ENCODE data around the gene RPS4Y1.
"Not testable (repeated sequence)": the region's sequence is repeated elsewhere in the genome, so short reads cannot be mapped to it uniquely, and the experiment has no call there.

RPS4Y1 gene

DNA sequence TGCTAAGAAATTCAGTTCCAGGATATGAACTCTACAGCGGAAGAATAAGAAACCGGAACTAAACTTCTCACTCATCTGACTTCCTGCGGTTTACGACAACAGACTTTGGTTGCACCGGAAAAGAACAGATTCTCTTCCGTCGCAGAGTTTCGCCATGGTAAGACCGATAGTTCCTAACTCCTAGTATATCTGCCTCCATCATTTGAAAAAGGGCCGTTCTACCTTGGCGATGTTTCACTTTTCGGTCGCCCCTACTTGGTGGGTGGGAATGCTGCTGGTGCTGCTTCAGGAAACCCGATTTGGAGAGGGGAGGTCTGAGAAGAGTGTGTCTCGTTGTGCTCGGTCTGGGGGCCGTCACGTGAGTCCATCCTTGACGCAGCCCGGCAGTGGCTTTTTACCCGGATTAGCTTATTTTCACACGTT, at the start of gene RPS4Y1:
Gene RPS4Y1, plus strand, starts transcription at position 132 of the 423 bp plus-strand sequence. Its CDS starts 23 bp downstream, at position 155.
- peak; percentile 50 for DNase-seq

DNA sequence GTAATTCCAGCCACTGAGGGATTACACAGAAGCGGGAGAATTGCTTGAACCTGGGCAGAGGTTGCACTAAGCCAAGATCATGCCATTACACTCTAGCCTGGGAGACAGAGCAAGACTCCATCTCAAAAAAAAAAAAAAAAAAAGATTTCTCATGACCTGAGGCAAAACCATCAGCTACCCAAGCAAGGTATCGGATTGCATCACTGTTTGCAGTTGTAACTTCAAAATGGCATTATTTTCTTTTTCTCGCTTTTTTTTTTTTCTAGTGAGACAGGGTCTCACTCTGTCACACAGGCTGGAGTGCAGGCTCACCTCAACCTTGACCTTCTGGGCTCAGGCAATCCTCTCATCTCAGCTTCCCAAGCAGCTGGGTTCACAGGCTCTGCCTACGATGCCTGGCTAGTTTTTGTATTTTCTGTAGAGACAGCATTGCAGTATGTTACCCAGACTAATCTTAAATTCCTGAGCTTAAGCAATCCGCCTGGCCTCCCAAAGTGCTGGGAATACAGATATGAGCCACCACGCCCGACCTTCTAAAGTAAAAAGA, 44.4 kb upstream of the RPS4Y1 start:
- DNase-seq, result no peak

DNA sequence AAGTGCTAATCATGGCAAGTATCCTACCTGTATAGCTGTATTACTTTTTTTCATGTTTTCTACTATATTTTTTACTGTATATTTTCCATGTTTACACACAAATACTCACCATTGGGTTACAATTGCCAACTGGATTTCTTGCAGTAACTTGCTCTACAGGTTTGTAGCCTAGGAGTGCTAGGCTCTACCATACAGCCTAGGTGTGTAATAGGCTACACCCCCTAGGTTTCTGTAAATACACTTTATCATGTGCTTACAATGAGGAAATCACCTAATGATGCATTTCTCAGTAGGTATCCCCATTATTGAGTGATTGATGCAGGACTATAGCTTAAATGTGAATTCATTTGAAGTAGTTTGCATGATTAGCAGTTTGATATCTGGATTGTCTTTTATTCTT, 43.4 kb upstream of the RPS4Y1 start:
- DNase-seq, result no peak

GRCh38 chrY:2800246-2800645, 41.2 kb upstream of the RPS4Y1 start:
- DNase-seq, result no peak

DNA sequence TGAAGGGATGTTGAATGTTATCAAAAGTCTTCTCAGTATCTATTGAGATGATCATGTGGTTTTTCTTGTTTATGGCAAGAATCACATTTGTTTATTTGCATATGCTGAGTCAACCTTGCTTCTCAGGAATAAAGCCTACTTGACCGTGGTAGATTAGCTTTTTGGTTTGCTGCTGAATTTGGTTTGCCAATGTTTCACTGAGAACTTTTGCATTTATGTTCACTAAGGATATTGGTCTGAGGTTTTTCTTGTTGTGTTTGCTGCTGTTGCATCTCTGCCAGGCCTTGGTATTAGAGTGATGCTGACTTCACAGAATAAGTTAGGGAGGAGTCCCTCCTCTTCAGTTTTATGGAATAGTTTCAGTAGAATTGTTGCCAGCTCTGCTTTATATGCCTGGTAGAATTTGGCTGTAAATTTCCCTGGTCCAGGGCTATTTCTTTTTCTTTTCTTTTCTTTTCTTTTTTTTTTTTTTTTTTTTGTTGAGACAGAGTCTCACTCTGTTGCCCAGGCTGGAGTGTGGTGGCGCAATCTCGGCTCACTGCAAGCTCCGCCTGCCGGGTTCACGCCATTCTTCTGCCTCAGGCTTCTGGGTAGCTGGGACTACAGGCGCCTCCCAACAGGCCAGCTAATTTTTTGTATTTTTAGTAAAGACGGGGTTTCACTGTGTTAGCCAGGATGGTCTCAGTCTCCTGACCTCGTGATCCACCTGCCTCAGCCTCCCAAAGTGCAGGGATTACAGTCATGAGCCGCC, 24.1 kb upstream of the RPS4Y1 start:
- DNase-seq, result not testable (repeated sequence)

- DNase-seq, result no peak
These were observed 16.9 kb upstream of the RPS4Y1 start for GRCh38 chrY:2824471-2824870.

- DNase-seq, result no peak
These were observed 12.9 kb upstream of the RPS4Y1 start for GRCh38 chrY:2828497-2828896.

DNA sequence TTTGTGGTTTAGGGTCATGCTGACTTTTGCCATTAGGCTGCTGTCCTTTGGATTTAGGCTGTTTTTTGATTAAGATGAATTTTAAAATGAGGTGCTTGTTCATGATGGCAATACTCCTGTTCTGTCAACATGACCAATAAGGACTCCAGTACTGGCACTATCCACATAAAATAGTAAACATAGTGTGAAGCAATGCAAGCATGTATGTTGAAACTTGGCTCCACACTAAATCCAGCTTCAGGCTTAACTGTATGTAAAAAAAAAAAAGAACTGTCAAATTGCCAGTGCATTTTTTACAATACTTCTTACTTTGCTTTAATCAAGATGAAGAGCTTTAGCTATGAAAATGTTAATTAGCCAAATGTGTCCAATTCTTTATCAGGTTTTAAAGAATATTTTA, 6.2 kb upstream of the RPS4Y1 start:
- no peak for DNase-seq

GRCh38 chrY:2837078-2837477, 4.3 kb upstream of the RPS4Y1 start:
- DNase-seq, result no peak

- DNase-seq, result no peak
These were observed 3.5 kb upstream of the RPS4Y1 start for GRCh38 chrY:2837932-2838331.

DNA sequence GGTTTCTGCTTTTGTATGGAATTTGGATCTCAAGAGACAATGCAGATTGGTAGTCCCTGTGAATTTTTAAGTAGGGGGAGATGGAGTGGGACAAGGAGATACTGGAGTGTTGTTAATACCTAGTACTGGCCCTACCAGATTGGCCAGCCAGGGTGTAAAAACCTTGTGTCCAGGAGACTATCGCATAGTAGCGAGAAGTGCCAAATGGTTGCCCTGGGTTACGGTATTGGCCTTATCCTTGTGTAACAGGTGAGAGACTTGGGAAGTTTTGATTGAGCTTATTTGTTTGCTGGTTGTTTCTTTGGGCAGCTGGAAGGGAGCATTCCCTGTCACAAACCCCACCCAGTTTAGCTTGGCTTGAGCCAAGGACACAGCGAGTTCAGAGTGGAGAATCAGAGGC, 5.4 kb downstream of the RPS4Y1 start:
- no peak for DNase-seq

DNA sequence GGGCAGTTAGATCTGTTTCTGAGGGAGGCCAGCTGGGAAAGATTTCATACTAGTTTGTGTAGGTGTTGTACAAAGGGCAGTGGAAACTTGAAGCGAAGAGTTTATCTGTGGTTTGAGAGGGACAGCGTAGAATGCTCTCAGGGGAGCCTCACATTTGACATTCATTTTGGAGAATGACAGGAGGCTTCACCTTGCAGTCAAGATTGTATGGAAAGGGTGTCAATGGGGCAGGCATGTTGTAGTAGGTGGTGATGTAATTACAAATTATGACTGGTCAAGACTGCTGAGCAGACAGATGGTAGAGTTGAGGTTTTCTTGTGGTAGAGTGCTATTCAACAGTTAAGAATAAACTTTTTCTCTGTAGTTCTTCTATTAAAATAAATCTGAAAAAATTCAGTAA, 7.0 kb downstream of the RPS4Y1 start:
- DNase-seq, result no peak

DNA sequence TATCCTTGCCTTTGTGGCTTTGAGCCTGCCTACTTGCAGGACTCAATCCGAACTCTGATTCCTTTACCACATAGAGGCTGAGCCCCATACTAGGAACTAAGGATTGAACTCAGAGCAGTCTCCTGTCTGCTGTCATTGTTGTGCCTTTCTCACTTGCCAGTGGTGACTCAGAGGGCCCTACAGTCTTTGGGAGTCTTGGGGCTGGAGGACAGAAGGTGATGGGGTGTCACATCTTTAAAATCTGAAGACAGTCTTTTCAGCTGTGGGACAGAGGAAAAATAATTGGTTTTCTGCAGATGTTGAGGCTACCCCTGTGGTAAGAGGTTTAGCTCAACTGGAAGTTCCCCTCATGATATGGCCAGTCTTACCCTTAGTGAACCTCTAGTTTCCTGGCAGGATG, 8.0 kb downstream of the RPS4Y1 start:
- no peak for DNase-seq

GRCh38 chrY:2854145-2854774, 12.9 kb downstream of the RPS4Y1 start:
- no peak for DNase-seq

DNA sequence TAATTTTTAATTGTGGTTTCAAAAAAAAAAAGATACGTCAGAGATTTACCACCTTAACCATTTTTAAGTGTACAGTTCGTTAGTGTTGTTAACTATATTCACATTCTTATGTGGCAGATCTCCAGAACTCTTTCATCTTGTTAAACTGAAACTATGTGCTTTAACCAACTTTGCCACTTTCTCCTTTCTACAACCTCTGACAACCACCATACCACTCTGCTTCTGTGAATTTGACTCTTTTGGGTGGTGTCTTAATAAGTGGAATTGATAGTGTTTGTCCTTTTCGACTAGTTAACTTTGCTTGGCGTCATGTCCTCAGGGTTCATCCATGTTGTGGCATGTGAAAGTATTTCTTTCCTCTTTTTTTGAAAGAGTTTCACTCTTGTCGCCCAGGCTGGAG, 15.7 kb downstream of the RPS4Y1 start:
- no peak for DNase-seq

DNA sequence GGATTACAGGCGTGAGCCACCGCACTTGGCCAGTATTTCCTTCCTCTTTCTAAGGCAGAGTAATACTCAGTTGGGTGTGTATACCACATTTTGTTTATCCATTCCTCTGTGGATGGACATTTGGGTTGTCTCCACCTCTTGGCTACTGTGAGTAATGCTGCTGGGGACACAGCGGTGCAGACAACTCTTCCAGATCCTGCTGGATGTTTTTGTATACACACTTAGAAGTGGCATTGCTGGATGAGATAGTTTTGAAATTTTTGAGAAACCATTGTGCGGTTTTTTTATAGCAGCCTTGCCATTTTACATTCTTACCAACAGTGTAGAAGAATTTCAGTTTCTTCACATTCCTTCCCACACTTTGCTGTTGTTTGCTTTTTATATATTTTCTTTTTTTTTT, 16.3 kb downstream of the RPS4Y1 start:
- DNase-seq, result no peak

DNA sequence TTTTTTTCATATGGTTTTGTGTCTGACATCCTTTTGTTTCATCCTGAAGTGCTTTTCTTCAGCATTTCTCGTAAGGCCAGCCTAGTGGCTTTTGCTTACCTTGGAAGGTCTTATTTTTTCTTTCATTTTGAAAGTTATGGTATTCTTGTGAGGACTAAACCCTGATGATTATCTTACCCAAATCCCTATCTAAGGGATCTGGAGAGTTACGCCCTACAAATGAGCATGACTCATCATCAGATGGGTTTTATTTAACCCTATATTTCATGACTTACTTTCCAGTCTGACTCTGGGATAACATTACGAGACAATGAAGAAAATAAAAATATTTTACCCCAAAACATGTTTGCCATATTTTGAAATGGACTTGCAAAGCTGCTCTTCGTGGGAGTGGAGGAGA, 18.4 kb downstream of the RPS4Y1 start:
- no peak for DNase-seq

GRCh38 chrY:2860511-2860910, 19.1 kb downstream of the RPS4Y1 start:
- DNase-seq, result no peak

GRCh38 chrY:2866581-2866980, 25.2 kb downstream of the RPS4Y1 start:
- no peak for DNase-seq

DNA sequence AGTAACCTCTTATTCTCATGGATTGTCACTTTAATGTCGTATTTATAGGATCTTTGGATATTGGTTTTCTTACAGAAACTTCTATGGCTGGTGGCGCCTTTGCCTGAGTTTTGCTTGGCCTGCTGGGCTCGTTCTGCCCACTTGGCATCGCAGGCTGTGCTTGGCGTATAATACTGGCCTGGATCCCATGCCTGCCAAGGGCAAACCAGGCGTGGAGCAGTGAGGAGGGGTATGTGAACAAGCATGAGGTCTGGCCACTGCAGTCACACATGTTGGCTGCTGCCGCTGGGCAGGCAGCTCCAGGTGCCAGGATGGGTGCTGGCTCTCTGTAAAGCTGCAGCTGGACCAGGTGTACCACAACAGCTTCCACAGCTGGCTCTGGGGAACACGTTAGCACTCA, 26.1 kb downstream of the RPS4Y1 start:
- DNase-seq, result no peak

DNA sequence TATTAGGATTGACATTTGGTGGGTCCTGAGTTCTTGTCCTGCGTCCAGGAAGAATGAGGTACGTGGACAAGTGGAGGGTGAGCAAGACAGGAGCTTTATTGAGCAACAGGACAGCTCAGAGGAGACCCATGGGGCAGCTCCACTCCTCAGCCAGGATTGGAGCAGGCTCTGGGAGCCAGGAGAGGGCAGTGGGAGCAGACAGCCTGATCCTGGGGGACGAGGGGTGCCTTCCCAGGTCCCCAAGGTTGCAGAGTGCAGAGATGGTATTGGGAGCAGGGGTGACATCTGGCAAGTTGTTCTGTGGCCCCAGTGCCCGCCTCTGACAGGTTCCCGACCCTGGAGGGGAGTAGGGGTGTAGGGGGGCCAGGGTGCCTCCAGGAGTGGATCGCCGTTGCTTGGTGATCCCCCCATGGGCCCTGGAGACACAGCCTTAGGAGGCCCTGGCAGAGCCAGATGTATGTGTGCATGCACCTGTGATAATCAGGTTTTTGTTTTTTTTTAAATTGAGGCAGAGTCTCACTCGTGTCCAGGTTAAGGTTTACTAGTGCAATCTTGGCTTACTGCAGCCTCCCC, 26.7 kb downstream of the RPS4Y1 start:
- DNase-seq, result no peak

DNA sequence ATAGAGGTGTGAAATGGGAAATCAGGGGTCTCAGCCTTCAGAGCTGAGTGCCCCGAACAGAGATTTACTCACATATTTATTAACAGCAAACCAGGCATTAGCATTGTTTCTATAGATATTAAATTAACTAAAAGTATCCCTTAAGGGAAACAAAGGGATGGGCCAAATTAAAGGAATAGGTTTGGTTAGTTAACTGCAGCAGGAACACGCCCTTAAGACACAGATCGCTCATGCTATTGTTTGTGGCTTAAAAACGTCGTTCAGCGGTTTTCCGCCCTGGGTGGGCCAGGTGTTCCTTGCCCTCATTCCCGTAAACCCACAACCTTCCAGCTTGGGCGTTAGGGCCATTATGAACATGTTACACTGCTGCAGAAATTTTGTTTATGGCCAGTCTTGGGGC, 30.8 kb downstream of the RPS4Y1 start:
- DNase-seq, result not testable (repeated sequence)

- DNase-seq, result no peak
These were observed 32.8 kb downstream of the RPS4Y1 start for GRCh38 chrY:2874211-2874610.

DNA sequence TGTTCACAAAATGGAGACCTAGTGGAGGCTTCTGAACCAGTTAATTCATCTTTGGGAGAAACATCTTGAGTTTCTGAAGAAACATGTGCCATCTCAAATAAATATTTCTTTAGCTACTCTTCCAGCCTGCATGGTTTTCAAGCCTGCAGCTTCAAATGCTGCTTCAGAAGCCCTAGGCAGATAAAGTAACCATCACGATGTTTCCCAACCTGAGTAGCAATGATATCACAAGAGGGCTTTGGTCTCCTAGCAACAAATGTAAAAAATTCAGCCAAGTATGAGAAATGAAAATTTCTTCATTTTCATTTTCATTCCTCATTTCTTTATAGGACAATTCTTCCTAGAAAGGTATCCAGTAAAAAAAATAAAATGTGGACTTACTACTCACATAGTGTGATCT, 42.2 kb downstream of the RPS4Y1 start:
- no peak for DNase-seq

All from stimulated activated CD4-positive, alpha-beta T cell treated with anti-CD3 and anti-CD28 coated beads, Interleukin-15, amount 100 ng/mL, for 24 hours (primary cell).